Heart left ventricle (tissue), 16 donors: ENCODE measurements around the gene SPATA31D4. TPM values are rescaled to one million over a fixed set of nuclear protein-coding genes. Genes with fewer than 3 reads are reported as not detected.

Experiments used
- ATAC-seq, 4 donors: fragments of 200-7000 bp; cut with Tn5 transposase; one replicate each; pipeline ENCODE4 v1.9.1; 2020 to 2022; ENCODE audit warnings: moderate library complexity in 4 of 4, mild to moderate bottlenecking in 3 of 4, moderate number of reproducible peaks in 1 of 4
- DNase-seq, 5 donors: peaks; one replicate each; pipeline ENCODE4 v3.0.0-alpha.2; 2020
- H3K27ac ChIP-seq, 12 donors: fragments of 200-600 bp; sonication (generic) in 4 of 12; one replicate each; pipeline versions ENCODE4 v1.5.0 to v1.8.0; 2016 to 2022; ENCODE audit warnings: mild to moderate bottlenecking in 2 of 12
- H3K27me3 ChIP-seq, 9 donors: fragments of 200-600 bp; sonication (generic) in 2 of 9; one replicate each; pipeline versions ENCODE4 v1.5.1 to v1.8.0; 2016 to 2022; ENCODE audit warnings: mild to moderate bottlenecking in 3 of 9
- H3K36me3 ChIP-seq, 9 donors: fragments of 200-600 bp; sonication (generic) in 2 of 9; one replicate each; pipeline versions ENCODE4 v1.5.0 to v1.8.0; 2018 to 2022; ENCODE audit warnings: mild to moderate bottlenecking in 2 of 9
- H3K4me1 ChIP-seq, 12 donors: fragments of 200-600 bp; sonication (generic) in 4 of 12; one replicate each; pipeline versions ENCODE4 v1.5.0 to v1.8.0; 2016 to 2022; ENCODE audit warnings: mild to moderate bottlenecking in 3 of 12
- H3K4me3 ChIP-seq, 12 donors: fragments of 200-600 bp; sonication (generic) in 4 of 12; one replicate each; pipeline versions ENCODE4 v1.5.0 to v1.8.0; 2017 to 2022; ENCODE audit warnings: mild to moderate bottlenecking in 9 of 12, moderate library complexity in 4 of 12
- H3K9me3 ChIP-seq, 12 donors: fragments of 200-600 bp; sonication (generic) in 4 of 12; one replicate each; pipeline versions ENCODE4 v1.5.0 to v1.8.0; 2016 to 2022; ENCODE audit warnings: mild to moderate bottlenecking in 1 of 12
- CTCF ChIP-seq, 12 donors: fragments of 200-600 bp; sonication (generic) in 4 of 12; IDR thresholded peaks; one replicate each; pipeline versions ENCODE4 v1.5.0 to v1.8.0; 2018 to 2022; ENCODE audit warnings: antibody characterized with exemption in 12 of 12, mild to moderate bottlenecking in 5 of 12
- POLR2A ChIP-seq, 2 donors: fragments of 450-650 bp; IDR thresholded peaks; one replicate each; pipeline ENCODE4 v1.6.1; 2017; ENCODE audit warnings: antibody characterized with exemption in 2 of 2, mild to moderate bottlenecking in 2 of 2, moderate library complexity in 2 of 2
- WGBS, 4 donors: extraction: QIAGEN DNeasy Blood & Tissue Kit in 2 of 4; methylation state at CpG; one replicate each; pipeline versions ENCODE4 v1.1.5 to v1.1.7; 2013 to 2018; 5-methylcytosine and 5-hydroxymethylcytosine counted together
- intact Hi-C, 10 donors: fragments of 100-400 bp; cut with DNase I; formaldehyde crosslinking; loops; one replicate each; pipeline versions ENCODE4 v1.11.1 to v1.14.2; 2022
- polyA plus RNA-seq, 2 donors: library from polyadenylated mRNA; stranded (reverse); fragments of 200-250 nt; gene quantifications; one replicate each; pipeline ENCODE4 v1.2.3, GENCODE V29; 2013
- total RNA-seq, 9 donors: library from RNA; depleted of rRNA in 2 of 9; stranded (reverse); fragments of >200 nt in 2 of 9; fragmentation: NEBNext Ultra II Directional in 3 of 9; extraction: Animal tissue kit (Norgen Biotek cat#: 25700) in 3 of 9; gene quantifications; one replicate each; pipeline versions ENCODE4 v1.1.0 to v1.2.4, GENCODE V29; 2016 to 2023
- donor health status: ischemic (EF 13 %, LVEDD 7.1; RV severe dilation, severe dysfunction).
- donor health status: healthy with polysubstance abuse.
- donor health status: DM: no; HTN: yes; CAD: no.
- donor health status: DM: no; HTN: no; CAD: no.
- donor health status: ischemic (EF 25% LVEDD 6.9; RV normal size, moderate dysfunction).
- donor health status: ischemic (EF 25% LVEDD 5.7; RV mildly dilated, moderate dysfunction).
- donor health status: healthy.
- donor health status: DM: yes; HTN: yes; CAD: no.
- donor health status: ischemic (EF 35%, LVEDD 5.7; RV mildly dilated, moderate dysfunction).
- donor health status: nonischemic (EF 11% LVEDD 7.7; RV severe dilation, severe dysfunction).
- donor health status: DM: yes; HTN: yes; CAD: no.
- donor health status: PGD.
- donor health status: ischemic (EF 29% LVEDD 5.4; RV normal size, mild dysfunction).
- donor health status: nonischemic (EF 23%, LVEDD 6.1; RV moderate dilation, normal function).

SPATA31D4 gene
- total and polyA plus RNA-seq, 11 donors, result not detected

GRCh38 chr9:81890104-81890503 is 38.1 kb upstream of the SPATA31D4 start:
- TF ChIP-seq POLR2A (IDR thresholded peaks at IDR 0.05), result no peak
- TF ChIP-seq CTCF (IDR thresholded peaks at IDR 0.05), result no peak
- no peaks in the 10 kb centered on the region for H3K9me3 ChIP-seq
- no peaks in the 10 kb centered on the region for H3K27me3 ChIP-seq
- no peaks in the 10 kb centered on the region for H3K36me3 ChIP-seq
- H3K4me1 ChIP-seq, result no peaks in the 10 kb centered on the region
- DNase-seq (no peak), ATAC-seq (no peak)
- H3K27ac ChIP-seq, result no peak overlapping the region
- WGBS, 4 donors, result 80 to 83% (median 82%) methylated on average over 3 of the region's 3 CpGs
- intact Hi-C loops, result no loop called here
- H3K4me3 ChIP-seq, result no peak overlapping the region

GRCh38 chr9:81892440-81892839 is 35.8 kb upstream of the SPATA31D4 start:
- whole genome bisulfite sequencing, 4 donors, result 95 to 100% (median 96%) methylated on average over 1 of the region's 1 CpG
- TF ChIP-seq POLR2A (IDR thresholded peaks at IDR 0.05) (no peak), CTCF (IDR thresholded peaks at IDR 0.05) (no peak)
- no peak for ATAC-seq
- no peak for DNase-seq
- intact Hi-C loops, result no loop called here
- Histone ChIP-seq H3K4me3 (no peak overlapping the region), H3K27me3 (no peaks in the 10 kb centered on the region), H3K4me1 (no peaks in the 10 kb centered on the region), H3K27ac (no peak overlapping the region), H3K9me3 (no peaks in the 10 kb centered on the region), H3K36me3 (no peaks in the 10 kb centered on the region)

GRCh38 chr9:81893929-81894328 is 34.3 kb upstream of the SPATA31D4 start:
- no peak overlapping the region for H3K27ac ChIP-seq
- DNase-seq, result no peak
- intact Hi-C loops, result no loop called here
- no peaks in the 10 kb centered on the region for H3K4me1 ChIP-seq
- no peaks in the 10 kb centered on the region for H3K9me3 ChIP-seq
- TF ChIP-seq CTCF (IDR thresholded peaks at IDR 0.05) (no peak), POLR2A (IDR thresholded peaks at IDR 0.05) (no peak)
- H3K4me3 ChIP-seq, result no peak overlapping the region
- WGBS, 4 donors, result 88 to 95% (median 90%) methylated on average over 3 of the region's 3 CpGs
- no peaks in the 10 kb centered on the region for H3K27me3 ChIP-seq
- ATAC-seq, result no peak
- no peaks in the 10 kb centered on the region for H3K36me3 ChIP-seq

GRCh38 chr9:81894891-81895290 is 33.3 kb upstream of the SPATA31D4 start:
- Histone ChIP-seq H3K36me3 (no peaks in the 10 kb centered on the region), H3K27me3 (no peaks in the 10 kb centered on the region), H3K4me3 (no peak overlapping the region), H3K9me3 (no peaks in the 10 kb centered on the region), H3K4me1 (no peaks in the 10 kb centered on the region), H3K27ac (no peak overlapping the region)
- TF ChIP-seq CTCF (IDR thresholded peaks at IDR 0.05) (no peak), POLR2A (IDR thresholded peaks at IDR 0.05) (no peak)
- no peak for ATAC-seq
- intact Hi-C loops, result no loop called here
- 72 to 83% (median 78%) methylated on average over 1 of the region's 1 CpG for WGBS, 4 donors
- no peak for DNase-seq
